HepG2 (cell line): ENCODE data around the gene ZNF627. TPM values are rescaled to one million over a fixed set of nuclear protein-coding genes. Genes with fewer than 3 reads are reported as not detected.

Source experiments
- KDM5A ChIP-seq: fragments of 200-600 bp; sonication (generic); IDR thresholded peaks from 2 replicates; pipeline ENCODE4 v1.7.0; 2018; ENCODE audit warnings: antibody characterized with exemption, mild to moderate bottlenecking, low read length, borderline replicate concordance
- MEF2D ChIP-seq: sonication (generic); formaldehyde crosslinking; IDR thresholded peaks from 2 replicates; pipeline ENCODE4 v1.5.1; 2020; ENCODE audit warnings: mild to moderate bottlenecking, missing genetic modification reagents
- POLR2AphosphoS5 ChIP-seq: IDR thresholded peaks from 2 replicates; pipeline ENCODE4 v1.6.1; 2012; ENCODE audit warnings: low read depth, low read length
- SMAD3 ChIP-seq: sonication (generic); formaldehyde crosslinking; IDR thresholded peaks from 2 replicates; pipeline ENCODE4 v1.4.0; 2020; ENCODE audit warnings: missing genetic modification reagents
- ZNF333 ChIP-seq: sonication (generic); formaldehyde crosslinking; IDR thresholded peaks from 2 replicates; pipeline ENCODE4 v1.4.0; 2020; ENCODE audit warnings: mild to moderate bottlenecking, missing genetic modification reagents, borderline replicate concordance
- ZNF343 ChIP-seq: sonication (generic); formaldehyde crosslinking; IDR thresholded peaks from 2 replicates; pipeline ENCODE4 v1.4.0; 2020; ENCODE audit warnings: mild to moderate bottlenecking, missing genetic modification reagents
- ZNF570 ChIP-seq: sonication (generic); formaldehyde crosslinking; IDR thresholded peaks from 2 replicates; pipeline ENCODE4 v1.4.0; 2020; ENCODE audit warnings: mild to moderate bottlenecking, missing genetic modification reagents, borderline replicate concordance
- polyA plus RNA-seq, 8 experiments: library from polyadenylated mRNA; depleted of rRNA in 3 of 8; stranded (reverse) in 7 of 8; unstranded in 1 of 8; fragments of >200 nt; fragmentation: Illumina TruSeq in 4 of 8; extraction: Trizol in 4 of 8; gene quantifications; 2 replicates each; pipeline versions ENCODE4 v1.2.1 to v1.2.3, GENCODE V29; 2011 to 2016; ENCODE audit warnings: low read depth in 4 of 8, missing spikeins in 1 of 8, mixed read lengths in 1 of 8; ENCODE audit not compliant: insufficient read depth in 1 of 8
- total RNA-seq, 5 experiments: library from RNA; depleted of rRNA; stranded (reverse); fragments of >200 nt; fragmentation: Illumina TruSeq; extraction: Trizol; gene quantifications; 2 replicates each; pipeline ENCODE4 v1.2.3, GENCODE V29; 2016; ENCODE audit warnings: low read depth in 1 of 5
- TF ChIP-seq, protein P1 (sequence below): sonication (generic); formaldehyde crosslinking; IDR thresholded peaks from 2 replicates; pipeline ENCODE4 v1.5.1; 2020; ENCODE audit warnings: mild to moderate bottlenecking, missing genetic modification reagents
- TF ChIP-seq, protein P2 (sequence below): sonication (generic); formaldehyde crosslinking; IDR thresholded peaks from 2 replicates; pipeline ENCODE4 v1.9.0; 2021; ENCODE audit warnings: missing genetic modification reagents, borderline replicate concordance
- TF ChIP-seq, protein P3 (sequence below): sonication (generic); formaldehyde crosslinking; IDR thresholded peaks from 2 replicates; pipeline ENCODE4 v1.5.0; 2020; ENCODE audit warnings: mild to moderate bottlenecking, missing genetic modification reagents
- TF ChIP-seq, protein P4 (sequence below): sonication (generic); formaldehyde crosslinking; IDR thresholded peaks from 2 replicates; pipeline ENCODE4 v1.4.0; 2020; ENCODE audit warnings: mild to moderate bottlenecking, missing genetic modification reagents
- TF ChIP-seq, protein P5 (sequence below), 2 experiments: IDR thresholded peaks; 2 replicates each; pipeline ENCODE4 v1.6.1; 2011 to 2012; ENCODE audit warnings: low read length in 2 of 2, borderline replicate concordance in 1 of 2, low read depth in 1 of 2, mild to moderate bottlenecking in 1 of 2, moderate library complexity in 1 of 2

The ZNF627 gene
- total and polyA plus RNA-seq, 2 of the 13 experiments (the other 11 are each of a cell fraction or from before 2014, with no cell fraction given), result 4.2 to 12.7 TPM

DNA sequence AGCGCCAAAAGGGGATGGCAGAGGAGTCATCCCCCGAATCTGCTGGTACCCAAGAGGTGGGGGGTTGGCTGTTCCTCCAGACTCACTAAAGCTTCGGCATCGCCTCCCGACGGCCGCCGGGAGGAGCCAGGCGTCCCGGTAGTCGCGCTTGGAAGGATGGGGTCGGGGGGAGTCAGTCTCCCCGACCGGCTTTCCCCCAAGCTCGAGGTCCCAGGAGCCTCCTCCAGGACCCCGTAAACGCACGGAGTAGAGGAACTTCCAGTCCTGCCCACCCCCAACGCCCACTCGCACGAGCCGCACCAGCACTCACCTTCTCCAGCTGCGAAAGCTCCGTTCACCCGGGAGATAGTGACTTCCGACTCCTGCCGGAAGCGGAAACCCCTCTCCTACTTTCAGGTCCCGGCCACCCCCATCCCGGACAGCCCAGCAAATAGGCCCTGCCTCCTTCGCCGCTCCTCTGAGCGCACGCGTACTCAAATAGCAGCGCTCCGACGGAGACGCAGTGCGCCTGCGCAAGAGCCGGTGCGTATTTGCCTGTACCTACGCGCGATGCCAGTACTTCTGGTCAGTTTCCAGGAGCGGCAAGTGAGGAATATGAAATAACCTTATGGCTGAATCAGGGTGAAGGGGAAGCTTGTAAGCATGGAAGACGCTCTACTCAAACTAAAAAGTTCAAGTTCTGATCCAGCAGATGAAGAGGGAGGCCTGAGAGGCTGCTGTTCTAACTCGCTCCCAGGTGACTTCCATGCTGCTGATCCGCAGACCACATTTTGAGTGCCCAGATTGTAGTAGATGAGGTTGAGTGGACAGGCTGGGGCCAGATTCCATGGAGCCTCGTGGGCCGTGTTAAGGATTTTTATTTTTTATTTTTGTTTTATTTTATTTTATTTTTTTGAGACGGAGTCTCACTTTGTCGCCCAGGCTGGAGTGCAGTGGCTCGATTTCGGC, 38.1 kb upstream of the ZNF627 start, which contains the start of gene ELOF1 (continued):
- 0 out of 2 replicates have a peak, but pooled peaks have one; percentile 34 for TF ChIP-seq ZNF333
- TF ChIP-seq, protein P1, sequence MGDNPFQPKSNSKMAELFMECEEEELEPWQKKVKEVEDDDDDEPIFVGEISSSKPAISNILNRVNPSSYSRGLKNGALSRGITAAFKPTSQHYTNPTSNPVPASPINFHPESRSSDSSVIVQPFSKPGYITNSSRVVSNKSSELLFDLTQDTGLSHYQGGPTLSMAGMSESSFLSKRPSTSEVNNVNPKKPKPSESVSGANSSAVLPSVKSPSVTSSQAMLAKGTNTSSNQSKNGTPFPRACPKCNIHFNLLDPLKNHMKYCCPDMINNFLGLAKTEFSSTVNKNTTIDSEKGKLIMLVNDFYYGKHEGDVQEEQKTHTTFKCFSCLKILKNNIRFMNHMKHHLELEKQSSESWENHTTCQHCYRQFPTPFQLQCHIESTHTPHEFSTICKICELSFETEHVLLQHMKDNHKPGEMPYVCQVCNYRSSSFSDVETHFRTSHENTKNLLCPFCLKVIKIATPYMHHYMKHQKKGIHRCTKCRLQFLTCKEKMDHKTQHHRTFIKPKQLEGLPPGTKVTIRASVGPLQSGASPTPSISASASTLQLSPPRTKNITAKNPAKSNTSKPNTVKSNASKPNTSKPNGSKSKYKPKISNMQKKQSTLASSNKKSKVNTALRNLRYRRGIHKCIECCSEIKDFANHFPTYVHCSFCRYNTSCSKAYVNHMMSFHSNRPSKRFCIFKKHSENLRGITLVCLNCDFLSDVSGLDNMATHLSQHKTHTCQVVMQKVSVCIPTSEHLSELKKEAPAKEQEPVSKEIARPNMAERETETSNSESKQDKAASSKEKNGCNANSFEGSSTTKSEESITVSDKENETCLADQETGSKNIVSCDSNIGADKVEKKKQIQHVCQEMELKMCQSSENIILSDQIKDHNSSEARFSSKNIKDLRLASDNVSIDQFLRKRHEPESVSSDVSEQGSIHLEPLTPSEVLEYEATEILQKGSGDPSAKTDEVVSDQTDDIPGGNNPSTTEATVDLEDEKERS (CRISPR knock-in tag), result no peak
- TF ChIP-seq, protein P2, sequence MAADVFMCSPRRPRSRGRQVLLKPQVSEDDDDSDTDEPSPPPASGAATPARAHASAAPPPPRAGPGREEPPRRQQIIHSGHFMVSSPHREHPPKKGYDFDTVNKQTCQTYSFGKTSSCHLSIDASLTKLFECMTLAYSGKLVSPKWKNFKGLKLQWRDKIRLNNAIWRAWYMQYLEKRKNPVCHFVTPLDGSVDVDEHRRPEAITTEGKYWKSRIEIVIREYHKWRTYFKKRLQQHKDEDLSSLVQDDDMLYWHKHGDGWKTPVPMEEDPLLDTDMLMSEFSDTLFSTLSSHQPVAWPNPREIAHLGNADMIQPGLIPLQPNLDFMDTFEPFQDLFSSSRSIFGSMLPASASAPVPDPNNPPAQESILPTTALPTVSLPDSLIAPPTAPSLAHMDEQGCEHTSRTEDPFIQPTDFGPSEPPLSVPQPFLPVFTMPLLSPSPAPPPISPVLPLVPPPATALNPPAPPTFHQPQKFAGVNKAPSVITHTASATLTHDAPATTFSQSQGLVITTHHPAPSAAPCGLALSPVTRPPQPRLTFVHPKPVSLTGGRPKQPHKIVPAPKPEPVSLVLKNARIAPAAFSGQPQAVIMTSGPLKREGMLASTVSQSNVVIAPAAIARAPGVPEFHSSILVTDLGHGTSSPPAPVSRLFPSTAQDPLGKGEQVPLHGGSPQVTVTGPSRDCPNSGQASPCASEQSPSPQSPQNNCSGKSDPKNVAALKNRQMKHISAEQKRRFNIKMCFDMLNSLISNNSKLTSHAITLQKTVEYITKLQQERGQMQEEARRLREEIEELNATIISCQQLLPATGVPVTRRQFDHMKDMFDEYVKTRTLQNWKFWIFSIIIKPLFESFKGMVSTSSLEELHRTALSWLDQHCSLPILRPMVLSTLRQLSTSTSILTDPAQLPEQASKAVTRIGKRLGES (CRISPR knock-in tag), result no peak
- TF ChIP-seq POLR2AphosphoS5, result peak; percentile 98
- no peak for TF ChIP-seq ZNF343
- TF ChIP-seq, protein P3, sequence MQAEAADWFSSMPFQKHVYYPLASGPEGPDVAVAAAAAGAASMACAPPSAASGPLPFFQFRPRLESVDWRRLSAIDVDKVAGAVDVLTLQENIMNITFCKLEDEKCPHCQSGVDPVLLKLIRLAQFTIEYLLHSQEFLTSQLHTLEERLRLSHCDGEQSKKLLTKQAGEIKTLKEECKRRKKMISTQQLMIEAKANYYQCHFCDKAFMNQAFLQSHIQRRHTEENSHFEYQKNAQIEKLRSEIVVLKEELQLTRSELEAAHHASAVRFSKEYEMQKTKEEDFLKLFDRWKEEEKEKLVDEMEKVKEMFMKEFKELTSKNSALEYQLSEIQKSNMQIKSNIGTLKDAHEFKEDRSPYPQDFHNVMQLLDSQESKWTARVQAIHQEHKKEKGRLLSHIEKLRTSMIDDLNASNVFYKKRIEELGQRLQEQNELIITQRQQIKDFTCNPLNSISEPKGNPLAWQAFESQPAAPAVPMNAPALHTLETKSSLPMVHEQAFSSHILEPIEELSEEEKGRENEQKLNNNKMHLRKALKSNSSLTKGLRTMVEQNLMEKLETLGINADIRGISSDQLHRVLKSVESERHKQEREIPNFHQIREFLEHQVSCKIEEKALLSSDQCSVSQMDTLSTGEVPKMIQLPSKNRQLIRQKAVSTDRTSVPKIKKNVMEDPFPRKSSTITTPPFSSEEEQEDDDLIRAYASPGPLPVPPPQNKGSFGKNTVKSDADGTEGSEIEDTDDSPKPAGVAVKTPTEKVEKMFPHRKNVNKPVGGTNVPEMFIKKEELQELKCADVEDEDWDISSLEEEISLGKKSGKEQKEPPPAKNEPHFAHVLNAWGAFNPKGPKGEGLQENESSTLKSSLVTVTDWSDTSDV (CRISPR knock-in tag), result no peak
- peak; percentile 70; the same call in 1 of the 2 replicates for TF ChIP-seq MEF2D (CRISPR knock-in tag)
- TF ChIP-seq KDM5A, result peak; percentile 72; the same call in 1 of the 2 replicates
- TF ChIP-seq, protein P4, sequence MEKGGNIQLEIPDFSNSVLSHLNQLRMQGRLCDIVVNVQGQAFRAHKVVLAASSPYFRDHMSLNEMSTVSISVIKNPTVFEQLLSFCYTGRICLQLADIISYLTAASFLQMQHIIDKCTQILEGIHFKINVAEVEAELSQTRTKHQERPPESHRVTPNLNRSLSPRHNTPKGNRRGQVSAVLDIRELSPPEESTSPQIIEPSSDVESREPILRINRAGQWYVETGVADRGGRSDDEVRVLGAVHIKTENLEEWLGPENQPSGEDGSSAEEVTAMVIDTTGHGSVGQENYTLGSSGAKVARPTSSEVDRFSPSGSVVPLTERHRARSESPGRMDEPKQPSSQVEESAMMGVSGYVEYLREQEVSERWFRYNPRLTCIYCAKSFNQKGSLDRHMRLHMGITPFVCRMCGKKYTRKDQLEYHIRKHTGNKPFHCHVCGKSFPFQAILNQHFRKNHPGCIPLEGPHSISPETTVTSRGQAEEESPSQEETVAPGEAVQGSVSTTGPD (CRISPR knock-in tag), result no peak
- TF ChIP-seq SMAD3, result peak; percentile 77
- TF ChIP-seq, protein P5, sequence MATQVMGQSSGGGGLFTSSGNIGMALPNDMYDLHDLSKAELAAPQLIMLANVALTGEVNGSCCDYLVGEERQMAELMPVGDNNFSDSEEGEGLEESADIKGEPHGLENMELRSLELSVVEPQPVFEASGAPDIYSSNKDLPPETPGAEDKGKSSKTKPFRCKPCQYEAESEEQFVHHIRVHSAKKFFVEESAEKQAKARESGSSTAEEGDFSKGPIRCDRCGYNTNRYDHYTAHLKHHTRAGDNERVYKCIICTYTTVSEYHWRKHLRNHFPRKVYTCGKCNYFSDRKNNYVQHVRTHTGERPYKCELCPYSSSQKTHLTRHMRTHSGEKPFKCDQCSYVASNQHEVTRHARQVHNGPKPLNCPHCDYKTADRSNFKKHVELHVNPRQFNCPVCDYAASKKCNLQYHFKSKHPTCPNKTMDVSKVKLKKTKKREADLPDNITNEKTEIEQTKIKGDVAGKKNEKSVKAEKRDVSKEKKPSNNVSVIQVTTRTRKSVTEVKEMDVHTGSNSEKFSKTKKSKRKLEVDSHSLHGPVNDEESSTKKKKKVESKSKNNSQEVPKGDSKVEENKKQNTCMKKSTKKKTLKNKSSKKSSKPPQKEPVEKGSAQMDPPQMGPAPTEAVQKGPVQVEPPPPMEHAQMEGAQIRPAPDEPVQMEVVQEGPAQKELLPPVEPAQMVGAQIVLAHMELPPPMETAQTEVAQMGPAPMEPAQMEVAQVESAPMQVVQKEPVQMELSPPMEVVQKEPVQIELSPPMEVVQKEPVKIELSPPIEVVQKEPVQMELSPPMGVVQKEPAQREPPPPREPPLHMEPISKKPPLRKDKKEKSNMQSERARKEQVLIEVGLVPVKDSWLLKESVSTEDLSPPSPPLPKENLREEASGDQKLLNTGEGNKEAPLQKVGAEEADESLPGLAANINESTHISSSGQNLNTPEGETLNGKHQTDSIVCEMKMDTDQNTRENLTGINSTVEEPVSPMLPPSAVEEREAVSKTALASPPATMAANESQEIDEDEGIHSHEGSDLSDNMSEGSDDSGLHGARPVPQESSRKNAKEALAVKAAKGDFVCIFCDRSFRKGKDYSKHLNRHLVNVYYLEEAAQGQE (IDR thresholded peaks at IDR 0.05; ENCODE audit: borderline replicate concordance in 1 of 2, low read depth in 1 of 2, low read length in 2 of 2), result no peak
- no peak for TF ChIP-seq ZNF570 (CRISPR knock-in tag)
